ENCODE results near the gene BRIP1. TPM values are rescaled to one million over a fixed set of nuclear protein-coding genes. Genes with fewer than 3 reads are reported as not detected.

Gene BRIP1
- total RNA-seq, 3 donors from 2014 or later, result 0.89 to 7.4 (median 3.2) TPM

GRCh38 chr17:61726977-61727376 lies 136.4 kb downstream of the BRIP1 start:
- H3K36me3 ChIP-seq (ENCODE audit: low read depth), result no peaks in the 10 kb centered on the region
- H3K9me3 ChIP-seq, result no peaks in the 10 kb centered on the region
- DNase-seq (no peak), ATAC-seq (no peak)
- H3K4me1 ChIP-seq (ENCODE audit: low read depth), result no peaks in the 10 kb centered on the region
- no peak for TF ChIP-seq CTCF (IDR thresholded peaks at IDR 0.05)
- intact Hi-C loops (cut with DNase I, micrococcal nuclease), result no loop called here
- no peak overlapping the region for H3K4me3 ChIP-seq

GRCh38 chr17:61724777-61725176 lies 138.6 kb downstream of the BRIP1 start:
- TF ChIP-seq CTCF (IDR thresholded peaks at IDR 0.05), result no peak

DNA sequence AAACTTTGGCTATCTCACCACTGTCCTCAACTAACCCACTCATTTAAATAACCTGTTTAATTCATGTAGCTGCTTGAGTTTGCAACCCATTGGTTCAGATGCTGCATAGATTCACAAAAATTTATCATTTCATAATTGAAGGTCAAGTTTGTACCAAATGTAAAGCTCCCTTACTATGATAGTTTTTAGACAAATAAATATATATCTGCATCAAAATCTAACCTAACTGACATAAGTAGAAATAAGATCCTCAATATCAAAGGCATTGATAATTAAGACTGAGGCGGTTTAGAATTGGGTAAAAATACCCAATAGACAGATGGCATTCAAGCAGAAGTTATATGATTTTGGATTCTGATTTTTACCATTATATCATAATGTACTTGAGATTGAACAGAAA lies 139.4 kb downstream of the BRIP1 start:
- no peaks in the 10 kb centered on the region for H3K36me3 ChIP-seq (ENCODE audit: low read depth)
- TF ChIP-seq CTCF (IDR thresholded peaks at IDR 0.05), result no peak
- ATAC-seq (no peak), DNase-seq (no peak)
- no peaks in the 10 kb centered on the region for H3K9me3 ChIP-seq
- intact Hi-C loops (cut with DNase I, micrococcal nuclease), result no loop called here
- H3K4me3 ChIP-seq, result no peak overlapping the region
- no peaks in the 10 kb centered on the region for H3K4me1 ChIP-seq (ENCODE audit: low read depth)

More at GRCh38 chr17:61724777-61725176, 138.6 kb downstream of the BRIP1 start:
- no peak for DNase-seq
- ATAC-seq, result no peak
- Histone ChIP-seq H3K4me1 (ENCODE audit: low read depth) (no peaks in the 10 kb centered on the region), H3K9me3 (no peaks in the 10 kb centered on the region), H3K4me3 (no peak overlapping the region), H3K36me3 (ENCODE audit: low read depth) (no peaks in the 10 kb centered on the region)
- intact Hi-C loops (cut with DNase I, micrococcal nuclease), result no loop called here

DNA sequence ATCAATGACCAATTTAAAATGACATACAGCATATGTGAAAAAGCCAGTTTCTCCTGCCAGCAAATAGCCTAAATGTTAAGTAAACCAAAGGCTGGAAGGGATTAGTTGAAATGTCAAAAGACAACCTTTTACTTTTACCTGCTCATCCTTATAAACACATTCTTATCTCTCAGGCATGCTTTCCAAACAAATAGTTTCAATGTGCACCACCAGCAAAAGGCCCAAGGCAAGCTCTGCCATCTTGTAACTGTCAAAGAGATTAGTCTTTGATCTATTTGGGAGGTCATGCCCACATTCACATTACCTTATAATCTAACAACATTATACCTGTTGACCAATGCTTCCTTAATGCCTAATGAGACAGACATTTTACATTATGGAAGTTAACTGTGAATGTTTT lies 140.1 kb downstream of the BRIP1 start:
- Histone ChIP-seq H3K36me3 (ENCODE audit: low read depth) (no peaks in the 10 kb centered on the region), H3K4me1 (ENCODE audit: low read depth) (no peaks in the 10 kb centered on the region), H3K9me3 (peaks cover 1% of the 10 kb centered on the region), H3K4me3 (no peak overlapping the region)
- ATAC-seq, result no peak
- TF ChIP-seq CTCF (IDR thresholded peaks at IDR 0.05), result no peak
- intact Hi-C loops (cut with DNase I, micrococcal nuclease), result no loop called here
- no peak for DNase-seq

GRCh38 chr17:61722398-61722797 lies 140.9 kb downstream of the BRIP1 start:
- H3K36me3 ChIP-seq (ENCODE audit: low read depth), result no peaks in the 10 kb centered on the region
- ATAC-seq (no peak), DNase-seq (no peak)
- TF ChIP-seq CTCF (IDR thresholded peaks at IDR 0.05), result no peak
- H3K9me3 ChIP-seq, result peaks cover 5% of the 10 kb centered on the region
- H3K4me3 ChIP-seq, result no peak overlapping the region
- intact Hi-C loops (cut with DNase I, micrococcal nuclease), result no loop called here
- no peaks in the 10 kb centered on the region for H3K4me1 ChIP-seq (ENCODE audit: low read depth)

Measured in mucosa of descending colon (tissue), 3 donors.